GM18508 (cell line): ENCODE measurements around the gene TTLL10.
"Not testable (repeated sequence)": the region's sequence is repeated elsewhere in the genome, so short reads cannot be mapped to it uniquely, and the experiment has no call there.

Experiments used
- ATAC-seq: cut with Tn5 transposase; IDR thresholded peaks from one replicate; pipeline ENCODE4 v1.9.1; 2021; ENCODE audit warnings: moderate number of reproducible peaks; ENCODE audit not compliant: insufficient read depth, unreplicated experiment

Gene TTLL10

DNA sequence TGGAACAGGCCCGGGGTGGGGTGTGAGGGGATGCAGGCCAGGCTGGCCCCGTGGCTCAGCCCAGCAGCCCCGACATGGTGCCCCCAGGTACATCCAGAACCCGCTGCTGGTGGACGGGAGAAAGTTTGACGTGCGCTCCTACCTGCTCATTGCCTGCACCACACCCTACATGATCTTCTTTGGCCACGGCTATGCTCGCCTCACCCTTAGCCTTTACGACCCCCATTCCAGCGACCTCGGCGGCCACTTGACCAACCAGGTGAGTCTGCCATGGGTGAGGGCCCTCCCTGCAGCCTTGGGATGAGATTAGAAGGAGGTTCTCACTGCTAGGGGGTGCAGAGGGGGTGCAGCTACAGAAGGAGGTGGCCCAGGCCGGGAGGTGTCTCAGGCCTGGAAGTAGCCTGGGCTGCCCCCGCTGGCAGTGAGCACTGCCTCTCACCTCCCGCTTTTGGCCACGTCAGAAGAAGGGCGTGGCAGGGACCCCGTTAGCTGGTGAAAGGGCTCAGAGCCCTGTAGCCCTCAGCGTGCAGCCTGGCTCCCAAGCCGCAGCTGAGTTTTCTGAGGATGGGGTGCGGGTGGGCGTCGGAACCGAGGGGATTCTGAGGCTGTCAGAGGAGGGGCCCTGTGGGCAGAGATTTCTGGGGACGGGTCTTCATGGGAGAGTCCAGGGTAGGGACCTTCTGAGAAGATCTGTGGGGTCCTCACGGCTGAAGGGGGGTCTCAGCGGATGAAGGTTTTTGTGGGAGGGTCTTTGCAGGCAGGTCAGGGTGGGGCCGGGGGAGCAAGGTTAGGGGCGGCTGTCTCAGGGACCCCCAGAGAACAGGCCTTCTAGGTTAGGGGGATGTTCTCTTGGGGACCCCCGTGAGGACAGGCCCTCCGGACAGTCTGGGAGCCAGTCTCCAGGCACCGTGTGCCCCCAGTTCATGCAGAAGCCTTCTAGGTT, 10.4 kb downstream of the TTLL10 start:
- ATAC-seq: no peak

GRCh38 chr1:1185101-1185765, 11.6 kb downstream of the TTLL10 start:
- ATAC-seq: no peak

DNA sequence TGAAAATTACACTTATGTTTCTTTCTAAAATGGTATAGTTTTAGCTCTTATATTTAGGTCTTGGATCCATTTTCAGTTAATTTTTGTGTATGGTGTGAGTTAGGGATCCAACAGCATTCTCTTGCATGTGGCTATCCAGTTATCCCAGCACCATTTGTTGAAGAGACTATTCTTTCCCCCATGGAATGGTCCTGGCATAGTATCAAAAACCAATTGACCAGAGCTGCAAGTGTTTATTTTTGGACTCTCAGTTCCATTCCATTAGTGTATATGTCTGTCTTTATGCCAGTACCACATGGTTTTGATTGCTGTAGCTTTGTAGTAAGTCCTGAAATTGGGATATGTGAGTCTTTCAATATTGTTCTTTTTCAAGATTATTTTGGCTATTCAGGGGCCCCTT, 14.3 kb downstream of the TTLL10 start:
- no peak for ATAC-seq

DNA sequence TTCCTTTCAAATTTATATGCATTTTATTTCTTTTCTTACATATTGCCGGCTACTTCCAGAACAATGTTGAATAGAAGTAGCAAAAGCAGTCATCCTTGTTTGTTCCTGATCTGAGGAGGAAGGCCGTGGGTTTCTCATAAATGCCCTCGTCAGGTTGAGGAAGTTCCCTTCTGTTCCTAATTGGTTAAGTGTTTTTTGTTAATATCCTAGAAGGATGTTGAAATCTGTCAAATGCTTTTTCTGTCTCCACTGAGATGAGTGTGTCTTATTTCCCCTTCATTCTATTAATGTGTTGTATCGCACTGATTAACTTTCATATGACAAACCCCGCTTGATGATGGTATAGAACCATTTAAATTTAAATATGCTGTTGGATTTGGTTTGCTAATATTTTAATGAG, 15.4 kb downstream of the TTLL10 start:
- ATAC-seq: no peak

GRCh38 chr1:1191734-1192133, 18.1 kb downstream of the TTLL10 start:
- ATAC-seq: no peak

GRCh38 chr1:1194723-1195122, 21.0 kb downstream of the TTLL10 start:
- ATAC-seq: no peak

- ATAC-seq: not testable (repeated sequence)
These were observed 22.0 kb downstream of the TTLL10 start for GRCh38 chr1:1195726-1196125.

- no peak for ATAC-seq
These were observed 22.9 kb downstream of the TTLL10 start for GRCh38 chr1:1196431-1197187.

- ATAC-seq: no peak
These were observed 23.5 kb downstream of the TTLL10 start for GRCh38 chr1:1197188-1197500.

- ATAC-seq: no peak
These were observed 24.1 kb downstream of the TTLL10 start for GRCh38 chr1:1197551-1198422.

- no peak for ATAC-seq
These were observed 24.9 kb downstream of the TTLL10 start for GRCh38 chr1:1198423-1199140.

- ATAC-seq: no peak
These were observed 25.7 kb downstream of the TTLL10 start for GRCh38 chr1:1199141-1199960.

DNA sequence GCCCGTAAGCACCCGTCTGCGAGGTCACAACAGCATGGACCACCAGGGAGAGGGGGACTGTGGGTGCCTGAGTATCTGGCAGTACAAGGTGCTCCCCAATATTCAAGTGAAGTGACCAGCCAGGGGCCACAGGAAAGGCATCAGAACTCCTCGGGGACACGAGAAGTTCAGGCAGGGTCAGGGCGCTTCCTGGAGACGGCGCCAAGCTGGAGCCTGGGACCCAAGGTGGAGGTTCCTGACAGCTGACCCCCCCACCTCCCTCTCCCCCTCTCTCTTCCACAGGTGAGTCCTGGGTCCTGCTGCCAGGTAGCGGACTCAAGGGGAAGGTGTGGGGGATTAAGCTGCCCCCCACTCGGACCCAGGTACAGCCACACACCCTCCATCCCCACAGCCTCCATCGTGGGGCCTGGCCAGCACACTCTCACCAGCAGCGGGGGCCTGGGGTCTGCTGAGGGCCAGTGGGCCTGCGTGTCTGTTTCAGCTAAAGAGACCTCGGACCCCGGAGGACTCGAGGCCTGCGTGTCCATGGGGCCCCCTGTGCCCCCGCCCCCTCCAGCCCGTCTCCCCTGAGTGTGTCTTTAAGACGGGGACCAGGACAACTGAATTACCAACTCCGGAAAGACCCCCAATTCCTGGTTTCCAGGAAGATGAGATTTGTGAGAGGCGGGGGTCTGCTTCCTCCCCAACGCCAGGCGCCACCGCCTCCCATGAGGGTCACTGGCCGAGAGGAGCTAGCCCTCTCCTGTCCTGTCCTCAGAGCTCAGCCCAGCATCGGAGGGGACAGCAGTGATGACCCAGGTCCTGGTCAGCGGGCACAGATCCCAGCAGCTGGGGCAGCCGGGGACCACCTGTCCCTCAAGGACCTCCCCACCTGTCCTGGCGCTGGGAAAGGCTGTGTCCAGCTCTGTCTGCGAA, 26.5 kb downstream of the TTLL10 start:
- ATAC-seq: no peak

DNA sequence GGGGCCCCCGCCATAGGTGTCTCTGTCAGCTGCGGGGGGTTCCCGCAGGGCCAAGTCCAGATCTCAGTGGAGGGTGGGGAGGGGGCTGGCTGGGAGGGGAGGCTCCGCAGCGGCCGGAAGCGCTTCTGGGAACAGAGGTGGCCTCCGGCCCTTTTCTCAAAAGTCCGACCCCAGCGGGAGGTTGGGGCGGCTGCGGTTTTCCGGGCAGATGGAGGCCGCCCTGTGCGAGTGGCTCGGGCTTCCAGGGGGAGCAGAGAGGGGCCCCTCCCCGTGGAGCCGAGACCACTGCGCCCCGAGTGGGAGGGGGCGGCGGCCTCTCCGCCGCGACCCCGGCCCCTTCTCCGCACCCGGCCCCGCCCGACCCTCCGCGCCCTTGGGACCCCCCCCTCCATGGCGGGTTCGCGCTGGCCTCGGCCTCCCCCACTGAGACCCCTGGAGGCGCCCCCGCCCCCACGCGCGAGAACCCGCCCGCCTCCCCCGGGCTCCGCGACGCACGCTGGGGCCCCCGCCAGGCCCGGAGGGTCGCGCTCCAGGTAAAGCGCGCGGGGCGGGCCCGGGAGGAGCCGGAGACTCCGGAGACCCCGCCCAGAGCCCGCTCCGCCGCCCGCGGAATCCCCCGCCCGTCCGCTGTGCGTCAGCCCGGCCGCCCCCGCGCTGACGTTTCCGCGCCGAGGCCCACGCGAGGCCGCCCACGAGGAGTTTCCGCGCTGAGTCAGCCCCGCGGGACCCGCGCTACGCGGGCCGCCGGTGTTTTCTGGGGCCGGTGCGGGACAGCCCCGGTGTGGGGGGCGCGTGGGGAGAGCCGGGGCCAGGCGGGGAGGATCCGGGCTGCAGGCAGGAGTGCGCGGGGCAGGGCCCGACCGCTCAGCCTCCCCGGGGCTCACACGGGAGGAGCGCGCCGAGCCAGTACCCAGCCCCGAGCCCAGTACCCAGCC, 27.5 kb downstream of the TTLL10 start:
- no peak for ATAC-seq

DNA sequence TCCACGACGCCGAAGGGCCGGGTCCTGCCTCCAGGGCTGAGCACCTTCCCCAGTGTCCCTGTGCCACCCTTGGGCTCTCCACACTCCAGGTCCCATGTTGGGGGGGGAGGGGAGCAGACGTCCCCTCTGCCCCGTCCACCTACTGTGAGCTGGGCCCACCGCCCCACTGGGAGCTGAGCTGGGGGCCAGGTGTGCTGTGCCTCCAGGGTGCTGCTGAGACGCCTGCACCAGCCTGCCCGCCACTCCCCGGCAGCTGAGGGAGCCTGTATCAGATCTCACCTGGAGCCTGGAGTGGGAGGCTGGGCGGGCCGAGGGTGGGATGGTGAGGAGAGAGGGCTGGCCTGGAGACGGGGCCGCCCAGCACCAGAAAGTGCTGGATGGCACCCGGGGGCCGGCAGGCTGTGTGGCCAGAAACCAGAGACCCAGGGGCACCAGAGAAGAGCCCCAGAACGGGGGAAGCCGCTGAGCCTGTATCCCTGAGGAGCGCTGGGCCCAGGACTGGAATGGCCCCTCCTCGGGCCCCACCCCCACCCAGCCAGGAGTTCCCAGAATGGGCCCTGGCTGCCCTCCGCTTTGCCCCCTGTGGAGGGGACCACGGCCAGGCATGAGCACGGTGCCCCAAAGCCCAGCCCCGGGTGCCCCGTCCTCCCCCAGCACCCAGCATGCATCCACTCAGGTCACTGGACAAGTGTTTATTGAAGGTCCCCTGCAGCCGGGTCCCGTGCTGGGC, 29.3 kb downstream of the TTLL10 start:
- ATAC-seq: no peak
